ENCODE data around the gene DLG2.

The DLG2 gene

DNA sequence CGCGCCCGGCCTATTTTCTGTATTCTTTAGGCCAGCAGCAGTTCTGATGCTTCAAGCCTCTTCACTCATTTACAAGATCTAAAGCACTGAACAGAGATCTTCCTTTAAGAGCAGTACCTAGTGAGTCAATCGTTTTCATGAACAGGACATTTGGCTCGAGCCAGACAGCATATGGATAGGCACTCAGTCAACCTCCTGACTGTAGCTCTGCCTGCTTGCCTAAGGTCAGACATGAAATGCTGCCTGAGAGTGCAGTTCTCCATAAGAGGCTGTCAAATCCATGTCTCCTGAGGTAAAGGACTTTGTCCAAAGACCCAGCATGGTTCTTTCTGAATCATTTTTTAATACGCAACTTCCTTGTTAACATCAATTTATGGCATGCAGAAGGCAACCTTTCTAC lies 941.2 kb downstream of the DLG2 start:
- POLR2A ChIA-PET (ENCODE audit: low non-redundant PET): no interaction called here

GRCh38 chr11:84685149-84685548 lies 942.0 kb downstream of the DLG2 start:
- ChIA-PET CTCF (no interaction called here), POLR2A (ENCODE audit: low non-redundant PET) (no interaction called here)
- TF ChIP-seq, protein P1, sequence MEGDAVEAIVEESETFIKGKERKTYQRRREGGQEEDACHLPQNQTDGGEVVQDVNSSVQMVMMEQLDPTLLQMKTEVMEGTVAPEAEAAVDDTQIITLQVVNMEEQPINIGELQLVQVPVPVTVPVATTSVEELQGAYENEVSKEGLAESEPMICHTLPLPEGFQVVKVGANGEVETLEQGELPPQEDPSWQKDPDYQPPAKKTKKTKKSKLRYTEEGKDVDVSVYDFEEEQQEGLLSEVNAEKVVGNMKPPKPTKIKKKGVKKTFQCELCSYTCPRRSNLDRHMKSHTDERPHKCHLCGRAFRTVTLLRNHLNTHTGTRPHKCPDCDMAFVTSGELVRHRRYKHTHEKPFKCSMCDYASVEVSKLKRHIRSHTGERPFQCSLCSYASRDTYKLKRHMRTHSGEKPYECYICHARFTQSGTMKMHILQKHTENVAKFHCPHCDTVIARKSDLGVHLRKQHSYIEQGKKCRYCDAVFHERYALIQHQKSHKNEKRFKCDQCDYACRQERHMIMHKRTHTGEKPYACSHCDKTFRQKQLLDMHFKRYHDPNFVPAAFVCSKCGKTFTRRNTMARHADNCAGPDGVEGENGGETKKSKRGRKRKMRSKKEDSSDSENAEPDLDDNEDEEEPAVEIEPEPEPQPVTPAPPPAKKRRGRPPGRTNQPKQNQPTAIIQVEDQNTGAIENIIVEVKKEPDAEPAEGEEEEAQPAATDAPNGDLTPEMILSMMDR (conservative IDR thresholded peaks at IDR 0.05; ENCODE audit: low read depth): no peak
- no peak for DNase-seq (ENCODE audit: low spot score)
- H3K27ac ChIP-seq: no peak overlapping the region

More for the DNA sequence above, 941.2 kb downstream of the DLG2 start:
- CTCF ChIA-PET: no interaction called here
- TF ChIP-seq, protein P1 (conservative IDR thresholded peaks at IDR 0.05; ENCODE audit: low read depth): no peak
- no peak overlapping the region for H3K27ac ChIP-seq
- DNase-seq (ENCODE audit: low spot score): no peak

- no peak overlapping the region for H3K27ac ChIP-seq
- no peak for DNase-seq (ENCODE audit: low spot score)
- ChIA-PET CTCF (no interaction called here), POLR2A (ENCODE audit: low non-redundant PET) (no interaction called here)
- TF ChIP-seq, protein P1 (conservative IDR thresholded peaks at IDR 0.05; ENCODE audit: low read depth): no peak
These were observed 945.7 kb downstream of the DLG2 start for GRCh38 chr11:84681456-84681855.

- TF ChIP-seq, protein P1 (conservative IDR thresholded peaks at IDR 0.05; ENCODE audit: low read depth): no peak
- no peak overlapping the region for H3K27ac ChIP-seq
- CTCF ChIA-PET: no interaction called here
- POLR2A ChIA-PET (ENCODE audit: low non-redundant PET): no interaction called here
- DNase-seq (ENCODE audit: low spot score): no peak
These were observed 951.6 kb downstream of the DLG2 start for GRCh38 chr11:84675396-84676025.

- no peak for DNase-seq (ENCODE audit: low spot score)
- ChIA-PET CTCF (interaction anchor here (0.6 kb wide), 1 partner anchor 11 kb away, joined by 4 read pairs; no protein-coding TSS in a partner anchor), POLR2A (ENCODE audit: low non-redundant PET) (no interaction called here)
- no peak overlapping the region for H3K27ac ChIP-seq
- TF ChIP-seq, protein P1 (conservative IDR thresholded peaks at IDR 0.05; ENCODE audit: low read depth): no peak
These were observed 953.4 kb downstream of the DLG2 start for GRCh38 chr11:84673753-84674152.

GRCh38 chr11:84671325-84671999 lies 955.7 kb downstream of the DLG2 start:
- TF ChIP-seq, protein P1 (conservative IDR thresholded peaks at IDR 0.05; ENCODE audit: low read depth): no peak
- ChIA-PET CTCF (no interaction called here), POLR2A (ENCODE audit: low non-redundant PET) (no interaction called here)
- DNase-seq (ENCODE audit: low spot score): no peak
- no peak overlapping the region for H3K27ac ChIP-seq
